ENCODE data around the gene GRID2.

Gene GRID2

GRCh38 chr4:92305148-92305877 lies 1.5 kb downstream of the GRID2 start:
- TF ChIP-seq, protein P1, sequence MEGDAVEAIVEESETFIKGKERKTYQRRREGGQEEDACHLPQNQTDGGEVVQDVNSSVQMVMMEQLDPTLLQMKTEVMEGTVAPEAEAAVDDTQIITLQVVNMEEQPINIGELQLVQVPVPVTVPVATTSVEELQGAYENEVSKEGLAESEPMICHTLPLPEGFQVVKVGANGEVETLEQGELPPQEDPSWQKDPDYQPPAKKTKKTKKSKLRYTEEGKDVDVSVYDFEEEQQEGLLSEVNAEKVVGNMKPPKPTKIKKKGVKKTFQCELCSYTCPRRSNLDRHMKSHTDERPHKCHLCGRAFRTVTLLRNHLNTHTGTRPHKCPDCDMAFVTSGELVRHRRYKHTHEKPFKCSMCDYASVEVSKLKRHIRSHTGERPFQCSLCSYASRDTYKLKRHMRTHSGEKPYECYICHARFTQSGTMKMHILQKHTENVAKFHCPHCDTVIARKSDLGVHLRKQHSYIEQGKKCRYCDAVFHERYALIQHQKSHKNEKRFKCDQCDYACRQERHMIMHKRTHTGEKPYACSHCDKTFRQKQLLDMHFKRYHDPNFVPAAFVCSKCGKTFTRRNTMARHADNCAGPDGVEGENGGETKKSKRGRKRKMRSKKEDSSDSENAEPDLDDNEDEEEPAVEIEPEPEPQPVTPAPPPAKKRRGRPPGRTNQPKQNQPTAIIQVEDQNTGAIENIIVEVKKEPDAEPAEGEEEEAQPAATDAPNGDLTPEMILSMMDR (IDR thresholded peaks at IDR 0.05; ENCODE audit: low read depth, low read length, missing control alignments) = no peak
- H3K4me3 ChIP-seq (ENCODE audit: low read depth, low read length) = no peak overlapping the region
- no peak for DNase-seq (ENCODE audit: low read depth)

DNA sequence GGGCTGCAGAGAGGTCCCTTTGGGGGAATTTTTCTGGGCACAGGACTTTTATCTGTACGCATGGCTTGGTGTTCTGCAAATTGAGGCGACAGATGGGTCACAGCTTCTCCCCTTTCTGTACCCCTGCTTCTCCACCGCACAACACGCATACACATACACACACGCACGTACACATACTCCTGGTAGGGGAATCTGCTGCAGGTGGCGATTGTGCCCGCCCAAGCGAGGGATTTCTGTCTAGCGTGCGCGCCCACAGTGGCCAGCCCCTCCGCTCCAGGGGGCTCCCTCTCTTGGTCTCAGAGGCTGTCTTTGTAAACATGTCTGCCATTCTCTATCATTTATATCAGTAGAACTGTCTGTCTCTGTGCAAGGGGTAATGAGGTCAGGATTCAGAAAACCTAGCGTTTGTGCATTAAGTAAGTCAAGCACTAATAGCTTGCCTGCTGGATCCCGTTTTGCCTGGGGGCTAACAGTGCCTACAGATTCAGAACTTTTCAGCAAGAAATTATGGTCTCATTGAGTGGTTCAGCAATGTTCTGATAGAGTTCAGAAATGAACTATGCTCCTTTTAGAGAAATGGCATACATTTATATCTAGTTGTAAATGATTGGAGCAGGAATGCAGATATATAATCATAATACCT lies 2.2 kb downstream of the GRID2 start:
- H3K4me3 ChIP-seq (ENCODE audit: low read depth, low read length) = no peak overlapping the region
- no peak for DNase-seq (ENCODE audit: low read depth)
- TF ChIP-seq, protein P1 (IDR thresholded peaks at IDR 0.05; ENCODE audit: low read depth, low read length, missing control alignments) = no peak

GRCh38 chr4:92307181-92307580 lies 3.4 kb downstream of the GRID2 start:
- H3K4me3 ChIP-seq (ENCODE audit: low read depth, low read length) = no peak overlapping the region
- TF ChIP-seq, protein P1 (IDR thresholded peaks at IDR 0.05; ENCODE audit: low read depth, low read length, missing control alignments) = no peak
- no peak for DNase-seq (ENCODE audit: low read depth)

DNA sequence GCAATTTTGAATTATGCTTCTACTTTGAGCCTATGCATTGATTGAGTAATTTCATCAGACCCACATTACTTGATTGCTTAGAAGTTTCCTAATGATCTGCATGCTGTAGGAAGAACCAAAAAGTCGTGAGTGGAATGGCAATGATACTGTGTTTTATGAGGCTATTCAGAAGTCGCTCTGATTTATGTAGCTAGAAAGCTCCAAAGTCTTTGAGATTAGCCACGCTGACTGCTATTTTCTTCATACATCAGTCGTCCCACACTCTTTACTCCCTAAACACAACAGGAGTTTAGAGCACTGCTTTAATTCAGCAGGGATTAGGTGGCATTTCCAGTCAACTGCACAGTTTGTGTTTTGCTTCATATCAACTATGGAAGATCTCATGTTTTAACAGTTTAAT lies 4.1 kb downstream of the GRID2 start:
- no peak for DNase-seq (ENCODE audit: low read depth)
- no peak overlapping the region for H3K4me3 ChIP-seq (ENCODE audit: low read depth, low read length)
- TF ChIP-seq, protein P1 (IDR thresholded peaks at IDR 0.05; ENCODE audit: low read depth, low read length, missing control alignments) = no peak

DNA sequence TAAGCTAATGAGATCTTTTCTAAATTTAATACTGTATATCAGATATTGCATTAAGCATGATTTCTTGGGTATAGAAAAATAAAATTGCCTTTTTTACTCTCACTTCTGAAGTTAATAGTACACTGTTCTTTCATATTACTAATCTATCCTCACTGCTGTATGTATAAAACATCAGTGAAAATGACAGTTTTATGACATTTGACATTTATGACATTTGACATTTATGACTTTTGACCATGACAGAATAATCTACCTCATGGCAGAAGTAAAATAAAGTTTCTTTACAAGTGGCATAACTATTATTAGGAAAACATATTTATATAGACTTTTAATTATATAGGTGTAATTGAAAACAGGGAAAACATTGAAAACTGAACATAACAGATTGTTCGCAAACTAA lies 13.3 kb downstream of the GRID2 start:
- DNase-seq (ENCODE audit: low read depth) = no peak
- no peak overlapping the region for H3K4me3 ChIP-seq (ENCODE audit: low read depth, low read length)
- TF ChIP-seq, protein P1 (IDR thresholded peaks at IDR 0.05; ENCODE audit: low read depth, low read length, missing control alignments) = no peak

GRCh38 chr4:92328095-92328494 lies 24.3 kb downstream of the GRID2 start:
- DNase-seq (ENCODE audit: low read depth) = no peak
- TF ChIP-seq, protein P1 (IDR thresholded peaks at IDR 0.05; ENCODE audit: low read depth, low read length, missing control alignments) = no peak
- no peak overlapping the region for H3K4me3 ChIP-seq (ENCODE audit: low read depth, low read length)

DNA sequence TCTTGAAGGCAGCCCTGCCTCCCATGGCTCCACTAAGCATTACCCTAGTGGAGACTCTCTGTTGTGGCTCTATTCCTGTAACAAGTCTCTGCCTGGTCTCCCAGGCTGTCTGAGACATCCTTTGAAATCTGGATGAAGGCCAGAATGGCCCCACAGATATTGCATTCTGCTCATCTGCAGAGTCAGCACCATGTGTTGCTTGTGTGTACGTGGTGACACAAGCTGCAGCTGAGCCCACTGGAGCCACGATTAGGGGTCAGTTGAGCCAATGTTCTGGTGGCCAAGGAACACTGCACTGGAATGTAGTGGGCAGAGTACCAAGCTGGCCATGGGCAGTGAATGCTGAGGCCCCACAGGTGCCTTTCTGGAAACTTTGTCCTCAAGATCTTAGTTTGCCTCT lies 29.2 kb downstream of the GRID2 start:
- TF ChIP-seq, protein P1 (IDR thresholded peaks at IDR 0.05; ENCODE audit: low read depth, low read length, missing control alignments) = no peak
- DNase-seq (ENCODE audit: low read depth) = no peak
- no peak overlapping the region for H3K4me3 ChIP-seq (ENCODE audit: low read depth, low read length)

All from GM12864 (cell line).